Measurements from ENCODE around the gene MDGA2. TPM values are rescaled to one million over a fixed set of nuclear protein-coding genes. Genes with fewer than 3 reads are reported as not detected.

MDGA2 gene
- polyA plus RNA-seq, 1 experiment, result not detected

DNA sequence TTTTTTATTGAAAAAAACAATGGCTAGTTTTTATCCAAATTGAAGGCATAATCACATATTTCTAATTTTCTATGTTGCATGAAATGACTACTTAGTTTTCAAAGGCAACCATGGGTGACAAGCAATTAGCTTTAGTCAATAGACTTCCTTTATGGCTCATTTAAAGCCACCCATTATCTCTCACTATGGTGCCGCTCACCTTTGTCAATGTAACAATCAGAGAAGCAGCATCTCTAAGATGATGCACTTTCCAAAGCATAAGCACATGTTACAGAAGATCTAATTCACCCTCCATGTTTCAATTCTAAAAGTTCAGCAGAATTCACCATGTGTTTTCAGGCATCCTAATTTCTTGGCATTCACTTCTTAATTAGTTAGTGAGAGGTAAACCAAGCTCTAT lies 857.3 kb downstream of the MDGA2 start:
- CTCF ChIA-PET, result no interaction called here
- no peak overlapping the region for H3K27ac ChIP-seq (ENCODE audit: low read depth, low read length)
- TF ChIP-seq, protein P1, sequence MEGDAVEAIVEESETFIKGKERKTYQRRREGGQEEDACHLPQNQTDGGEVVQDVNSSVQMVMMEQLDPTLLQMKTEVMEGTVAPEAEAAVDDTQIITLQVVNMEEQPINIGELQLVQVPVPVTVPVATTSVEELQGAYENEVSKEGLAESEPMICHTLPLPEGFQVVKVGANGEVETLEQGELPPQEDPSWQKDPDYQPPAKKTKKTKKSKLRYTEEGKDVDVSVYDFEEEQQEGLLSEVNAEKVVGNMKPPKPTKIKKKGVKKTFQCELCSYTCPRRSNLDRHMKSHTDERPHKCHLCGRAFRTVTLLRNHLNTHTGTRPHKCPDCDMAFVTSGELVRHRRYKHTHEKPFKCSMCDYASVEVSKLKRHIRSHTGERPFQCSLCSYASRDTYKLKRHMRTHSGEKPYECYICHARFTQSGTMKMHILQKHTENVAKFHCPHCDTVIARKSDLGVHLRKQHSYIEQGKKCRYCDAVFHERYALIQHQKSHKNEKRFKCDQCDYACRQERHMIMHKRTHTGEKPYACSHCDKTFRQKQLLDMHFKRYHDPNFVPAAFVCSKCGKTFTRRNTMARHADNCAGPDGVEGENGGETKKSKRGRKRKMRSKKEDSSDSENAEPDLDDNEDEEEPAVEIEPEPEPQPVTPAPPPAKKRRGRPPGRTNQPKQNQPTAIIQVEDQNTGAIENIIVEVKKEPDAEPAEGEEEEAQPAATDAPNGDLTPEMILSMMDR (IDR thresholded peaks at IDR 0.05; ENCODE audit: low read depth, low read length), result no peak
- no peak for DNase-seq (ENCODE audit: low read depth, low spot score)
- H3K9me3 ChIP-seq (ENCODE audit: control insufficient read depth, insufficient read depth, low read length), result peaks cover 17% of the 10 kb centered on the region
- H3K27me3 ChIP-seq (ENCODE audit: control insufficient read depth, insufficient read depth, low read length), result no peaks in the 10 kb centered on the region
- H3K4me3 ChIP-seq (ENCODE audit: low read depth, low read length), result no peak overlapping the region
- POLR2A ChIA-PET, result no interaction called here

- TF ChIP-seq, protein P1 (IDR thresholded peaks at IDR 0.05; ENCODE audit: low read depth, low read length), result no peak
Observed at GRCh38 chr14:46793144-46793543, 882.3 kb downstream of the MDGA2 start.

More at GRCh38 chr14:46793144-46793543, 882.3 kb downstream of the MDGA2 start:
- Histone ChIP-seq H3K9me3 (ENCODE audit: control insufficient read depth, insufficient read depth, low read length) (peaks cover 4% of the 10 kb centered on the region), H3K27me3 (ENCODE audit: control insufficient read depth, insufficient read depth, low read length) (no peaks in the 10 kb centered on the region), H3K4me3 (ENCODE audit: low read depth, low read length) (no peak overlapping the region), H3K27ac (ENCODE audit: low read depth, low read length) (no peak overlapping the region)
- DNase-seq (ENCODE audit: low read depth, low spot score), result no peak
- CTCF ChIA-PET, result no interaction called here
- POLR2A ChIA-PET, result no interaction called here

Small RNA genes within 50 kb of the gene (small RNA-seq; reads per million reads assigned to genes)
- gene RF00402 (ENCODE audit: insufficient read length, low read depth), result not detected

All from AG04450 (cell line).